ENCODE measurements around the gene ZNF234. TPM values are rescaled to one million over a fixed set of nuclear protein-coding genes. Genes with fewer than 3 reads are reported as not detected.

ZNF234 gene
- total and polyA plus RNA-seq, 2 experiments from 2014 or later: 8.1 to 16.4 TPM

- Histone ChIP-seq H3K4me3 (no peak overlapping the region), H3K36me3 (no peaks in the 10 kb centered on the region), H3K9me3 (ENCODE audit: low read depth) (no peaks in the 10 kb centered on the region), H3K27ac (no peak overlapping the region), H3K4me1 (ENCODE audit: low read depth) (peaks cover 7% of the 10 kb centered on the region), H3K27me3 (no peaks in the 10 kb centered on the region)
- no peak for DNase-seq (ENCODE audit: low read depth in 1 of 2, low spot score in 1 of 2)
- no peak for TF ChIP-seq CTCF (IDR thresholded peaks at IDR 0.05; ENCODE audit: low read depth, low read length)
Measured at GRCh38 chr19:44204772-44205171, 63.4 kb downstream of the ZNF234 start.

- no peaks in the 10 kb centered on the region for H3K9me3 ChIP-seq (ENCODE audit: low read depth)
- DNase-seq (ENCODE audit: low read depth in 1 of 2, low spot score in 1 of 2): peak; percentile 94 to 96
- peaks cover 7% of the 10 kb centered on the region for H3K4me1 ChIP-seq (ENCODE audit: low read depth)
- no peaks in the 10 kb centered on the region for H3K36me3 ChIP-seq
- H3K4me3 ChIP-seq: peak overlapping the region; percentile 75
- H3K27ac ChIP-seq: peak overlapping the region; percentile 97
- no peaks in the 10 kb centered on the region for H3K27me3 ChIP-seq
- TF ChIP-seq CTCF (IDR thresholded peaks at IDR 0.05; ENCODE audit: low read depth, low read length): no peak
Measured at GRCh38 chr19:44207126-44207803, 65.9 kb downstream of the ZNF234 start.

Other genes starting within 250 kb of the ZNF234 start
- gene ZNF45, start 206.3 kb upstream of the ZNF234 start, total RNA-seq: 13.4 and 14.3 TPM in 2 replicates
- gene ZNF45, start 206.3 kb upstream of the ZNF234 start, polyA plus RNA-seq: 7.9 and 10.1 TPM in 2 replicates
- gene ZNF221, start 190.3 kb upstream of the ZNF234 start, total RNA-seq: 3.8 and 9.3 TPM in 2 replicates
- 0.54 and 3.7 TPM in 2 replicates for gene ZNF221, start 190.3 kb upstream of the ZNF234 start, polyA plus RNA-seq
- gene ZNF155, start 157.4 kb upstream of the ZNF234 start, total RNA-seq: 9.3 and 13.9 TPM in 2 replicates
- gene ZNF155, start 157.4 kb upstream of the ZNF234 start, polyA plus RNA-seq: 9.0 and 16.7 TPM in 2 replicates
- 4.3 and 6.0 TPM in 2 replicates for gene ZNF230, start 138.6 kb upstream of the ZNF234 start, total RNA-seq
- 3.1 and 4.7 TPM in 2 replicates for gene ZNF230, start 138.6 kb upstream of the ZNF234 start, polyA plus RNA-seq
- 5.1 and 11.6 TPM in 2 replicates for gene ZNF222, start 116.2 kb upstream of the ZNF234 start, total RNA-seq
- gene ZNF222, start 116.2 kb upstream of the ZNF234 start, polyA plus RNA-seq: 3.2 and 5.1 TPM in 2 replicates
- gene ZNF223, start 89.5 kb upstream of the ZNF234 start, total RNA-seq: 7.5 and 7.6 TPM in 2 replicates
- gene ZNF223, start 89.5 kb upstream of the ZNF234 start, polyA plus RNA-seq: 5.1 and 8.1 TPM in 2 replicates
- gene ZNF284, start 69.4 kb upstream of the ZNF234 start, total RNA-seq: 1.8 and 3.5 TPM in 2 replicates
- gene ZNF284, start 69.4 kb upstream of the ZNF234 start, polyA plus RNA-seq: 1.2 and 1.7 TPM in 2 replicates
- gene ZNF224, start 47.2 kb upstream of the ZNF234 start, total RNA-seq: 12.0 and 29.3 TPM in 2 replicates
- gene ZNF224, start 47.2 kb upstream of the ZNF234 start, polyA plus RNA-seq: 18.6 and 24.7 TPM in 2 replicates
- gene ZNF225, start 28.2 kb upstream of the ZNF234 start, total RNA-seq: 5.8 and 7.7 TPM in 2 replicates
- gene ZNF225, start 28.2 kb upstream of the ZNF234 start, polyA plus RNA-seq: 3.6 and 4.8 TPM in 2 replicates
- gene ZNF226, start 23.5 kb downstream of the ZNF234 start, total RNA-seq: 17.3 and 35.3 TPM in 2 replicates
- gene ZNF226, start 23.5 kb downstream of the ZNF234 start, polyA plus RNA-seq: 21.1 and 56.8 TPM in 2 replicates
- gene ZNF227, start 71.0 kb downstream of the ZNF234 start, total RNA-seq: 11.8 and 18.9 TPM in 2 replicates
- gene ZNF227, start 71.0 kb downstream of the ZNF234 start, polyA plus RNA-seq: 9.4 and 20.9 TPM in 2 replicates
- 0.67 and 2.8 TPM in 2 replicates for gene ZNF233, start 118.3 kb downstream of the ZNF234 start, total RNA-seq
- 5.0 and 6.0 TPM in 2 replicates for gene ZNF233, start 118.3 kb downstream of the ZNF234 start, polyA plus RNA-seq
- 4.8 and 4.9 TPM in 2 replicates for gene ZNF235, start 163.5 kb downstream of the ZNF234 start, total RNA-seq
- gene ZNF235, start 163.5 kb downstream of the ZNF234 start, polyA plus RNA-seq: 5.3 and 5.7 TPM in 2 replicates
- gene ZNF112, start 215.1 kb downstream of the ZNF234 start, total RNA-seq: 5.8 and 15.5 TPM in 2 replicates
- gene ZNF112, start 215.1 kb downstream of the ZNF234 start, polyA plus RNA-seq: 3.6 and 6.8 TPM in 2 replicates